Measurements from ENCODE around the gene TMEM87A. TPM values are rescaled to one million over a fixed set of nuclear protein-coding genes. Genes with fewer than 3 reads are reported as not detected.

TMEM87A gene
- total RNA-seq, 4 donors from 2014 or later, result 70.6 to 104 (median 83.5) TPM

DNA sequence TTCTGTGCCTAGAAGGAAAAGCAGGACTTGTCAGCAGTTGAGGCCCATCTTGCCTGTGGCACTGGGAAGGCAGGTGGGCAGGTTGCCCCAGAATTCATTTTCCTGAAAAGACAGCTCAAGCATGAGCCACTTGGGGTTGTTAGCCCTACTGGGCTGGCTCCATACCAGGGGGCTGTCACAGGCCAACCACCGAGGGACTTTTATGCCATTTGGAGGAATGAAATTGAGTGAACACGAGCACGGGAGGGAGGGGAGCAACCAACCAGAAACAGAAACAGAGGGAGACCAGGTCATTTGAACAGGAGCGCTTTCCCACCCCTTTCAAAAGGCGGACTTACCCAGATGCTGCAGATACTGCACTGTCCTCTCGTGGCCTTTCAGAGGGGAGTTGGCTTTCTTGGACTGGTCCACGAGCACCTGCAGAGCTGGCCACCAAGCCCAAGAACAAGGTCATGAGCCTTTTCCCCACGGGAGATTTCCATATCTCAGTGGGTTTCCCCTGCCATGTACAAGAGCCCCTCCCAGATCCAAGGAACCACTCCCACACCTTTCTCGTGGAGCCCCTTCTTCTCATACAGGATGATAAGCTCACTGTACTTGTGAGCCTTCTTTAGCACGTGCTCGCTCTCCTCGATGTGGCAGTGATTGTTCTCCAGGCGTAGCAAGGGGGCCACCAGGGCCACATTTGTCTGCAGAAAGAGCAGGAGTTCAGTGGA lies 106.8 kb downstream of the TMEM87A start:
- peaks cover 28% of the 10 kb centered on the region for H3K4me1 ChIP-seq
- H3K27me3 ChIP-seq, result no peaks in the 10 kb centered on the region
- no peaks in the 10 kb centered on the region for H3K9me3 ChIP-seq
- 85% methylated on average over 11 of the region's 13 CpGs for WGBS
- no peak overlapping the region for H3K27ac ChIP-seq
- H3K4me3 ChIP-seq, result no peak overlapping the region
- TF ChIP-seq POLR2AphosphoS5 (IDR thresholded peaks at IDR 0.05) (no peak), EP300 (IDR thresholded peaks at IDR 0.05) (no peak), POLR2A (IDR thresholded peaks at IDR 0.05) (no peak)
- TF ChIP-seq, protein P1, sequence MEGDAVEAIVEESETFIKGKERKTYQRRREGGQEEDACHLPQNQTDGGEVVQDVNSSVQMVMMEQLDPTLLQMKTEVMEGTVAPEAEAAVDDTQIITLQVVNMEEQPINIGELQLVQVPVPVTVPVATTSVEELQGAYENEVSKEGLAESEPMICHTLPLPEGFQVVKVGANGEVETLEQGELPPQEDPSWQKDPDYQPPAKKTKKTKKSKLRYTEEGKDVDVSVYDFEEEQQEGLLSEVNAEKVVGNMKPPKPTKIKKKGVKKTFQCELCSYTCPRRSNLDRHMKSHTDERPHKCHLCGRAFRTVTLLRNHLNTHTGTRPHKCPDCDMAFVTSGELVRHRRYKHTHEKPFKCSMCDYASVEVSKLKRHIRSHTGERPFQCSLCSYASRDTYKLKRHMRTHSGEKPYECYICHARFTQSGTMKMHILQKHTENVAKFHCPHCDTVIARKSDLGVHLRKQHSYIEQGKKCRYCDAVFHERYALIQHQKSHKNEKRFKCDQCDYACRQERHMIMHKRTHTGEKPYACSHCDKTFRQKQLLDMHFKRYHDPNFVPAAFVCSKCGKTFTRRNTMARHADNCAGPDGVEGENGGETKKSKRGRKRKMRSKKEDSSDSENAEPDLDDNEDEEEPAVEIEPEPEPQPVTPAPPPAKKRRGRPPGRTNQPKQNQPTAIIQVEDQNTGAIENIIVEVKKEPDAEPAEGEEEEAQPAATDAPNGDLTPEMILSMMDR (IDR thresholded peaks at IDR 0.05), result no peak
- H3K36me3 ChIP-seq, result peaks cover 96% of the 10 kb centered on the region
- DNase-seq (ENCODE audit: low spot score in 2 of 2), result no peak

- TF ChIP-seq EP300 (IDR thresholded peaks at IDR 0.05) (no peak), POLR2A (IDR thresholded peaks at IDR 0.05) (no peak), POLR2AphosphoS5 (IDR thresholded peaks at IDR 0.05) (no peak)
- TF ChIP-seq, protein P1 (IDR thresholded peaks at IDR 0.05), result no peak
- no peak overlapping the region for H3K4me3 ChIP-seq
- WGBS, result 72% methylated on average over 6 of the region's 6 CpGs
Measured at GRCh38 chr15:42165106-42165505, 108.1 kb downstream of the TMEM87A start.

GRCh38 chr15:42163947-42164550 lies 109.2 kb downstream of the TMEM87A start:
- Histone ChIP-seq H3K4me3 (no peak overlapping the region), H3K9me3 (no peaks in the 10 kb centered on the region), H3K4me1 (peaks cover 29% of the 10 kb centered on the region), H3K36me3 (peaks cover 100% of the 10 kb centered on the region), H3K27ac (peak overlapping the region; percentile 85), H3K27me3 (no peaks in the 10 kb centered on the region)
- WGBS, result 37% methylated on average over 4 of the region's 4 CpGs
- TF ChIP-seq POLR2A (IDR thresholded peaks at IDR 0.05) (no peak), EP300 (IDR thresholded peaks at IDR 0.05) (no peak), POLR2AphosphoS5 (IDR thresholded peaks at IDR 0.05) (no peak)
- TF ChIP-seq, protein P1 (IDR thresholded peaks at IDR 0.05), result no peak
- DNase-seq (ENCODE audit: low spot score in 2 of 2), result no peak

More at GRCh38 chr15:42165106-42165505, 108.1 kb downstream of the TMEM87A start:
- Histone ChIP-seq H3K9me3 (no peaks in the 10 kb centered on the region), H3K4me1 (peaks cover 28% of the 10 kb centered on the region), H3K27me3 (no peaks in the 10 kb centered on the region), H3K27ac (peak overlapping the region; percentile 85), H3K36me3 (peaks cover 100% of the 10 kb centered on the region)
- no peak for DNase-seq (ENCODE audit: low spot score in 2 of 2)

GRCh38 chr15:42163291-42163690 lies 109.9 kb downstream of the TMEM87A start:
- 96% methylated on average over 9 of the region's 9 CpGs for WGBS
- H3K36me3 ChIP-seq, result peaks cover 96% of the 10 kb centered on the region
- TF ChIP-seq POLR2A (IDR thresholded peaks at IDR 0.05) (no peak), EP300 (IDR thresholded peaks at IDR 0.05) (no peak)
- TF ChIP-seq, protein P1 (IDR thresholded peaks at IDR 0.05), result no peak

More at GRCh38 chr15:42163291-42163690, 109.9 kb downstream of the TMEM87A start:
- peaks cover 36% of the 10 kb centered on the region for H3K4me1 ChIP-seq
- H3K27me3 ChIP-seq, result no peaks in the 10 kb centered on the region
- H3K27ac ChIP-seq, result peak overlapping the region; percentile 26
- no peak for DNase-seq (ENCODE audit: low spot score in 2 of 2)
- H3K4me3 ChIP-seq, result no peak overlapping the region
- H3K9me3 ChIP-seq, result no peaks in the 10 kb centered on the region

Other genes with a start within 250 kb of the TMEM87A start
- gene PLA2G4D, start 178.9 kb downstream of the TMEM87A start, total RNA-seq, result 10 to 100 TPM; 15.0 to 29.6 (median 24.4) TPM
- gene PLA2G4F, start 116.8 kb downstream of the TMEM87A start, total RNA-seq, result 100 to 1,000 TPM; 209 to 311 (median 246) TPM
- gene VPS39, start 65.1 kb downstream of the TMEM87A start, total RNA-seq, result 100 to 1,000 TPM in 1 of 4 donors, 10 to 100 TPM in 3; 44.9 to 158 (median 74.4) TPM
- 10 to 100 TPM; 23.0 to 47.7 (median 30.4) TPM for gene GANC, start 232 bp downstream of the TMEM87A start, total RNA-seq
- gene CAPN3, start 86.1 kb upstream of the TMEM87A start, total RNA-seq, result 100 to 1,000 TPM in 1 of 4 donors, 10 to 100 TPM in 3; 28.9 to 117 (median 50.1) TPM
- 10 to 100 TPM; 38.6 to 50.2 (median 49.2) TPM for gene ZNF106, start 217.7 kb upstream of the TMEM87A start, total RNA-seq
- gene SNAP23, start 222.2 kb upstream of the TMEM87A start, total RNA-seq, result 10 to 100 TPM; 36.2 to 78.2 (median 50.3) TPM

Measured in suprapubic skin (tissue), 4 donors.